Measurements from ENCODE around the gene CPO.

GRCh38 chr2:207014424-207014823 is 75.1 kb downstream of the CPO start:
- TF ChIP-seq CTCF (IDR thresholded peaks at IDR 0.05) (no peak), EP300 (IDR thresholded peaks at IDR 0.05) (no peak), POLR2AphosphoS5 (IDR thresholded peaks at IDR 0.05) (no peak)
